Stimulated activated naive CD4-positive, alpha-beta T cell treated with Interleukin-2 at 50 U/mL for 16 hours (primary cell): ENCODE results near the gene LHX5.
"Not testable (repeated sequence)": the region's sequence is repeated elsewhere in the genome, so short reads cannot be mapped to it uniquely, and the experiment has no call there.

ENCODE experiments used
- DNase-seq: peaks from one replicate; lab custom pipeline; 2025; lab: John Stamatoyannopoulos, UW

LHX5 gene

GRCh38 chr12:113471619-113472171 lies at the start of gene LHX5:
Gene LHX5, minus strand, starts transcription at chr12:113471871. Its CDS starts 373 bp downstream, at chr12:113471498.
- no peak for DNase-seq

- no peak for DNase-seq
Observed at GRCh38 chr12:113519464-113520307, 48.0 kb upstream of the LHX5 start.

- DNase-seq, result no peak
Observed at GRCh38 chr12:113515082-113515856, 43.6 kb upstream of the LHX5 start.

- DNase-seq, result no peak
Observed at GRCh38 chr12:113514602-113515001, 42.9 kb upstream of the LHX5 start.

GRCh38 chr12:113512568-113512967 lies 40.9 kb upstream of the LHX5 start:
- no peak for DNase-seq

- DNase-seq, result no peak
Observed at GRCh38 chr12:113506867-113507266, 35.2 kb upstream of the LHX5 start.

GRCh38 chr12:113505941-113506340 lies 34.3 kb upstream of the LHX5 start:
- DNase-seq, result no peak

- no peak for DNase-seq
Observed at GRCh38 chr12:113504917-113505316, 33.2 kb upstream of the LHX5 start.

- no peak for DNase-seq
Observed at GRCh38 chr12:113500782-113501311, 29.2 kb upstream of the LHX5 start.

GRCh38 chr12:113500306-113500675 lies 28.6 kb upstream of the LHX5 start:
- no peak for DNase-seq

GRCh38 chr12:113498490-113498889 lies 26.8 kb upstream of the LHX5 start:
- DNase-seq, result no peak

GRCh38 chr12:113497693-113498092 lies 26.0 kb upstream of the LHX5 start:
- DNase-seq, result no peak

GRCh38 chr12:113495941-113496340 lies 24.3 kb upstream of the LHX5 start:
- DNase-seq, result not testable (repeated sequence)

- no peak for DNase-seq
Observed at GRCh38 chr12:113488322-113488721, 16.7 kb upstream of the LHX5 start.

GRCh38 chr12:113486722-113487121 lies 15.1 kb upstream of the LHX5 start:
- DNase-seq, result no peak

GRCh38 chr12:113485330-113485729 lies 13.7 kb upstream of the LHX5 start:
- no peak for DNase-seq

GRCh38 chr12:113482334-113482733 lies 10.7 kb upstream of the LHX5 start:
- DNase-seq, result no peak

GRCh38 chr12:113480336-113480971 lies 8.8 kb upstream of the LHX5 start:
- DNase-seq, result no peak

GRCh38 chr12:113479590-113480335 lies 8.1 kb upstream of the LHX5 start:
- DNase-seq, result peak; percentile 12

GRCh38 chr12:113479216-113479589 lies 7.5 kb upstream of the LHX5 start:
- DNase-seq, result no peak

GRCh38 chr12:113478351-113479011 lies 6.8 kb upstream of the LHX5 start:
- no peak for DNase-seq
